Stimulated activated CD4-positive, alpha-beta T cell treated with anti-CD3 and anti-CD28 coated beads, Interleukin-4, amount 100 ng/mL, for 4 hours (primary cell): ENCODE results near the gene HIPK1.
"Not testable (repeated sequence)": the region's sequence is repeated elsewhere in the genome, so short reads cannot be mapped to it uniquely, and the experiment has no call there.

Experiments used
- DNase-seq, 2 experiments: peaks; one replicate each; pipeline ENCODE4 v3.0.0-alpha.2; 2020

The HIPK1 gene

GRCh38 chr1:113946112-113946511 is 17.0 kb downstream of the HIPK1 start:
- DNase-seq, result no peak

GRCh38 chr1:113946678-113947387 is 17.7 kb downstream of the HIPK1 start:
- no peak for DNase-seq

- DNase-seq, result no peak
These were observed 18.4 kb downstream of the HIPK1 start for GRCh38 chr1:113947388-113948107.

- not testable (repeated sequence) for DNase-seq
These were observed 19.0 kb downstream of the HIPK1 start for GRCh38 chr1:113948151-113948550.

GRCh38 chr1:113949007-113949406 is 19.9 kb downstream of the HIPK1 start:
- no peak for DNase-seq

- DNase-seq, result no peak
These were observed 21.8 kb downstream of the HIPK1 start for GRCh38 chr1:113950908-113951307.

- DNase-seq, result no peak
These were observed 22.6 kb downstream of the HIPK1 start for GRCh38 chr1:113951719-113952118.

- no peak for DNase-seq
These were observed 28.9 kb downstream of the HIPK1 start for GRCh38 chr1:113957984-113958383.

- DNase-seq, result no peak
These were observed 29.6 kb downstream of the HIPK1 start for GRCh38 chr1:113958691-113959090.

- no peak for DNase-seq
These were observed 34.3 kb downstream of the HIPK1 start for GRCh38 chr1:113963281-113963906.

- no peak for DNase-seq
These were observed 36.7 kb downstream of the HIPK1 start for GRCh38 chr1:113965703-113966412.

- no peak for DNase-seq
These were observed 43.8 kb downstream of the HIPK1 start for GRCh38 chr1:113972954-113973353.

- DNase-seq, result no peak
These were observed 46.2 kb downstream of the HIPK1 start for GRCh38 chr1:113975211-113975895.

- no peak for DNase-seq
These were observed 47.6 kb downstream of the HIPK1 start for GRCh38 chr1:113976609-113977278.

- DNase-seq, result no peak
These were observed 48.8 kb downstream of the HIPK1 start for GRCh38 chr1:113977906-113978305.

GRCh38 chr1:113978863-113979702 is 50.0 kb downstream of the HIPK1 start, which contains the start of gene OLFML3:
OLFML3 (plus strand) TSS chr1:113979474; CDS start chr1:113979517, 43 bp downstream.
- peak; percentile 14 to 40 for DNase-seq

- DNase-seq, result no peak
These were observed 51.0 kb downstream of the HIPK1 start for GRCh38 chr1:113980110-113980509.

GRCh38 chr1:113981962-113982931 is 53.1 kb downstream of the HIPK1 start:
- no peak for DNase-seq

GRCh38 chr1:113982949-113983348 is 53.8 kb downstream of the HIPK1 start:
- DNase-seq, result no peak

- DNase-seq, result no peak
These were observed 54.3 kb downstream of the HIPK1 start for GRCh38 chr1:113983391-113983790.
